ENCODE results near the gene ATP13A2. TPM values are rescaled to one million over a fixed set of nuclear protein-coding genes. Genes with fewer than 3 reads are reported as not detected.

The ATP13A2 gene
- polyA plus RNA-seq, 1 experiment, result 5.6 TPM

GRCh38 chr1:16983649-16984048 lies 28.1 kb downstream of the ATP13A2 start:
- no peak overlapping the region for H3K4me3 ChIP-seq (ENCODE audit: low read depth, low read length)
- TF ChIP-seq CTCF (IDR thresholded peaks at IDR 0.05; ENCODE audit: low read depth, low read length), result no peak
- POLR2A ChIA-PET, result no interaction called here
- no peaks in the 10 kb centered on the region for H3K27me3 ChIP-seq (ENCODE audit: control insufficient read depth, insufficient read depth, low read length)
- H3K9me3 ChIP-seq (ENCODE audit: control insufficient read depth, insufficient read depth, low read length), result no peaks in the 10 kb centered on the region; the same call in 1 of the 2 replicates
- no peak overlapping the region for H3K27ac ChIP-seq (ENCODE audit: low read depth, low read length)
- CTCF ChIA-PET, result no interaction called here
- no peak for DNase-seq (ENCODE audit: low read depth, low spot score)

GRCh38 chr1:16982902-16983301 lies 28.8 kb downstream of the ATP13A2 start:
- TF ChIP-seq CTCF (IDR thresholded peaks at IDR 0.05; ENCODE audit: low read depth, low read length), result no peak
- Histone ChIP-seq H3K27ac (ENCODE audit: low read depth, low read length) (no peak overlapping the region), H3K4me3 (ENCODE audit: low read depth, low read length) (no peak overlapping the region), H3K27me3 (ENCODE audit: control insufficient read depth, insufficient read depth, low read length) (no peaks in the 10 kb centered on the region), H3K9me3 (ENCODE audit: control insufficient read depth, insufficient read depth, low read length) (no peaks in the 10 kb centered on the region; the same call in 1 of the 2 replicates)
- ChIA-PET CTCF (interaction anchor here (2.9 kb wide), 1 partner anchor 23 kb away, joined by 13 read pairs; no protein-coding TSS in a partner anchor), POLR2A (no interaction called here)
- DNase-seq (ENCODE audit: low read depth, low spot score), result no peak

GRCh38 chr1:16981269-16981849 lies 30.4 kb downstream of the ATP13A2 start:
- H3K27ac ChIP-seq (ENCODE audit: low read depth, low read length), result peak overlapping the region; percentile 81
- DNase-seq (ENCODE audit: low read depth, low spot score), result peak; percentile 64
- 0 out of 2 replicates have a peak overlapping the region, but pooled peaks have one; percentile 7 for H3K4me3 ChIP-seq (ENCODE audit: low read depth, low read length)
- H3K27me3 ChIP-seq (ENCODE audit: control insufficient read depth, insufficient read depth, low read length), result no peaks in the 10 kb centered on the region
- POLR2A ChIA-PET, result no interaction called here
- TF ChIP-seq CTCF (IDR thresholded peaks at IDR 0.05; ENCODE audit: low read depth, low read length), result no peak
- H3K9me3 ChIP-seq (ENCODE audit: control insufficient read depth, insufficient read depth, low read length), result no peaks in the 10 kb centered on the region; the same call in 1 of the 2 replicates
- CTCF ChIA-PET, result interaction anchor here (2.9 kb wide), 1 partner anchor 21 kb away, joined by 13 read pairs; no protein-coding TSS in a partner anchor

GRCh38 chr1:16980473-16981268 lies 31.1 kb downstream of the ATP13A2 start, which contains the start of gene MFAP2:
TSS of gene MFAP2 (minus strand) at chr1:16980620. CDS start at chr1:16978273, 2,347 bp downstream.
- peak within 1 kb of the TSS; percentile 72 for H3K4me3 ChIP-seq (ENCODE audit: low read depth, low read length)
- TF ChIP-seq CTCF (IDR thresholded peaks at IDR 0.05; ENCODE audit: low read depth, low read length), result no peak
- peak within 1 kb of the TSS; percentile 87 for H3K27ac ChIP-seq (ENCODE audit: low read depth, low read length)
- POLR2A ChIA-PET, result interaction anchor here (0.5 to 2.8 kb wide), 3 partner anchors 9 to 14 kb away, joined by 3 to 12 read pairs (median 5); no protein-coding TSS in a partner anchor
- no peaks in the 10 kb centered on the region; the same call in 1 of the 2 replicates for H3K9me3 ChIP-seq (ENCODE audit: control insufficient read depth, insufficient read depth, low read length)
- CTCF ChIA-PET, result interaction anchor here (1.5 to 2.9 kb wide), 2 partner anchors 20 to 29 kb away, joined by 4 to 13 read pairs; no protein-coding TSS in a partner anchor
- no peaks in the 10 kb centered on the region for H3K27me3 ChIP-seq (ENCODE audit: control insufficient read depth, insufficient read depth, low read length)
- DNase-seq (ENCODE audit: low read depth, low spot score), result no peak

Measured in AG04450 (cell line).